Prostate gland (tissue), 2 donors: ENCODE data around the gene AGL.

Experiments
- POLR2A ChIP-seq: fragments of 450-650 bp; IDR thresholded peaks from one replicate; pipeline ENCODE4 v1.6.1; 2016; ENCODE audit warnings: antibody characterized with exemption, mild to moderate bottlenecking
- POLR2AphosphoS5 ChIP-seq: sonication (generic); formaldehyde crosslinking; IDR thresholded peaks from one replicate; pipeline ENCODE4 v1.6.1; 2017; ENCODE audit warnings: antibody characterized with exemption
- TF ChIP-seq, protein P1 (sequence below), 4 experiments: fragments of 200-600 bp in 2 of 4; fragments of 450-650 bp in 2 of 4; sonication (generic) in 2 of 4; IDR thresholded peaks; 1 replicate in 3 of 4; 2 replicates in 1 of 4; pipeline ENCODE4 v1.5.1; 2016 to 2019; ENCODE audit warnings: antibody characterized with exemption in 4 of 4, mild to moderate bottlenecking in 2 of 4, moderate library complexity in 2 of 4

GRCh38 chr1:99818063-99818699 lies 32.0 kb upstream of the AGL start:
- no peak for TF ChIP-seq POLR2AphosphoS5
- TF ChIP-seq, protein P1, sequence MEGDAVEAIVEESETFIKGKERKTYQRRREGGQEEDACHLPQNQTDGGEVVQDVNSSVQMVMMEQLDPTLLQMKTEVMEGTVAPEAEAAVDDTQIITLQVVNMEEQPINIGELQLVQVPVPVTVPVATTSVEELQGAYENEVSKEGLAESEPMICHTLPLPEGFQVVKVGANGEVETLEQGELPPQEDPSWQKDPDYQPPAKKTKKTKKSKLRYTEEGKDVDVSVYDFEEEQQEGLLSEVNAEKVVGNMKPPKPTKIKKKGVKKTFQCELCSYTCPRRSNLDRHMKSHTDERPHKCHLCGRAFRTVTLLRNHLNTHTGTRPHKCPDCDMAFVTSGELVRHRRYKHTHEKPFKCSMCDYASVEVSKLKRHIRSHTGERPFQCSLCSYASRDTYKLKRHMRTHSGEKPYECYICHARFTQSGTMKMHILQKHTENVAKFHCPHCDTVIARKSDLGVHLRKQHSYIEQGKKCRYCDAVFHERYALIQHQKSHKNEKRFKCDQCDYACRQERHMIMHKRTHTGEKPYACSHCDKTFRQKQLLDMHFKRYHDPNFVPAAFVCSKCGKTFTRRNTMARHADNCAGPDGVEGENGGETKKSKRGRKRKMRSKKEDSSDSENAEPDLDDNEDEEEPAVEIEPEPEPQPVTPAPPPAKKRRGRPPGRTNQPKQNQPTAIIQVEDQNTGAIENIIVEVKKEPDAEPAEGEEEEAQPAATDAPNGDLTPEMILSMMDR (IDR thresholded peaks at IDR 0.05), result no peak
- no peak for TF ChIP-seq POLR2A
